Measurements from ENCODE around the gene JPH3. TPM values are rescaled to one million over a fixed set of nuclear protein-coding genes. Genes with fewer than 3 reads are reported as not detected.

Gene JPH3
- total and polyA plus RNA-seq, 2 donors, result 0.53 to 0.95 TPM

DNA sequence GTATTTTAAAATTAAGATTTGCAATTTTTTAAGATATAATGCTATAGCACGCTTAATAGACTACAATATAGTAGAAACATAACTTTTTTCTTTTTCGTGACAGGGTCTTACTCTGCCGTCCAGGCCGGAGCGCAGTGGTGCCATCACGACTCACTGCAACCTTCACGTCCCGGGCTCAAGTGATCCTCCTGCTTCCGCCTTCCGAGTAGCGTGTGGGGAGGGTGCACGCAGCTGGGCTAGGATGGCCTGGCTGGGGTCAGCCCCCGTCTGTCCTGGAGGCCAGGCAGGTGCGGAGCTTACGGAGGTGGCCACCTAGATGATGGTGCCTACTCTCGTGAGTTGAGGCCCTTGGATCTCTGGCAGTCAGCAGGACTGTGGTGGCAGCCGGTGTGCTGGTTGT is 50.1 kb downstream of the JPH3 start:
- DNase-seq (ENCODE audit: extremely low spot score), result no peak
- Histone ChIP-seq H3K4me3 (ENCODE audit: low read depth, low read length) (no peak overlapping the region), H3K27ac (ENCODE audit: low read depth) (no peak overlapping the region), H3K36me3 (ENCODE audit: insufficient read depth) (no peaks in the 10 kb centered on the region), H3K4me1 (ENCODE audit: insufficient read depth) (no peaks in the 10 kb centered on the region)
- WGBS, result 92% methylated on average over 17 of the region's 17 CpGs

DNA sequence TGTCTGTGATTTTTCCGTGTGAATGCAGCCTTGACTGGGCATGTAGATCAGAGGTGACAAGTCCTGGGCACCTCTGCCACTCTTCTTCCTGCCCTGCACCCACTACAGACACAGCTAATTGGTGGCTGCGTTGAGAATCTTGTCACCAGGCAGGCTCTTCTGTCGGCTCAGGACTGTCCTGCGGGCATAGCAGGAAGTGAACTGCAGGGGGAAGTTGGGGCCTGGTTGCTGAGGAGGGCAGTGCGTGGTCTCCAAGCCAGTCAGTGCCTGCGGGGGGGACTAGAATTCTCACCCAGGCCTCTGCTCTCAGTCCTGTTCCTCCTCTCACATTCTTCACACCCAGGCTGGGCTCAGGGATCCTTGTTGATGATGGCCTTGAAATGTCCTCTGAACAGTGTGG is 50.5 kb downstream of the JPH3 start:
- Histone ChIP-seq H3K4me1 (ENCODE audit: insufficient read depth) (no peaks in the 10 kb centered on the region), H3K27ac (ENCODE audit: low read depth) (no peak overlapping the region), H3K4me3 (ENCODE audit: low read depth, low read length) (no peak overlapping the region), H3K36me3 (ENCODE audit: insufficient read depth) (no peaks in the 10 kb centered on the region)
- 46% methylated on average over 6 of the region's 6 CpGs for WGBS
- DNase-seq (ENCODE audit: extremely low spot score), result no peak

- Histone ChIP-seq H3K4me1 (ENCODE audit: insufficient read depth) (no peaks in the 10 kb centered on the region), H3K4me3 (ENCODE audit: low read depth, low read length) (no peak overlapping the region), H3K27ac (ENCODE audit: low read depth) (no peak overlapping the region), H3K36me3 (ENCODE audit: insufficient read depth) (no peaks in the 10 kb centered on the region)
- 57% methylated on average over 5 of the region's 5 CpGs for WGBS
- DNase-seq (ENCODE audit: extremely low spot score), result no peak
These were observed 50.9 kb downstream of the JPH3 start for GRCh38 chr16:87653234-87653633.

- no peaks in the 10 kb centered on the region for H3K36me3 ChIP-seq (ENCODE audit: insufficient read depth)
- no peak overlapping the region for H3K4me3 ChIP-seq (ENCODE audit: low read depth, low read length)
- WGBS, result 84% methylated on average over 25 of the region's 25 CpGs
- DNase-seq (ENCODE audit: extremely low spot score), result no peak
- H3K4me1 ChIP-seq (ENCODE audit: insufficient read depth), result no peaks in the 10 kb centered on the region
- no peak overlapping the region for H3K27ac ChIP-seq (ENCODE audit: low read depth)
These were observed 52.5 kb downstream of the JPH3 start for GRCh38 chr16:87654826-87655225.

- WGBS, result 39% methylated on average over 14 of the region's 14 CpGs
- no peak overlapping the region for H3K27ac ChIP-seq (ENCODE audit: low read depth)
- no peaks in the 10 kb centered on the region for H3K4me1 ChIP-seq (ENCODE audit: insufficient read depth)
- H3K4me3 ChIP-seq (ENCODE audit: low read depth, low read length), result no peak overlapping the region
- DNase-seq (ENCODE audit: extremely low spot score), result no peak
- H3K36me3 ChIP-seq (ENCODE audit: insufficient read depth), result no peaks in the 10 kb centered on the region
These were observed 54.0 kb downstream of the JPH3 start for GRCh38 chr16:87656328-87656727.

- no peak for DNase-seq (ENCODE audit: extremely low spot score)
- Histone ChIP-seq H3K4me3 (ENCODE audit: low read depth, low read length) (no peak overlapping the region), H3K4me1 (ENCODE audit: insufficient read depth) (no peaks in the 10 kb centered on the region), H3K36me3 (ENCODE audit: insufficient read depth) (no peaks in the 10 kb centered on the region), H3K27ac (ENCODE audit: low read depth) (no peak overlapping the region)
- 74% methylated on average over 7 of the region's 7 CpGs for WGBS
These were observed 55.4 kb downstream of the JPH3 start for GRCh38 chr16:87657621-87658192.

DNA sequence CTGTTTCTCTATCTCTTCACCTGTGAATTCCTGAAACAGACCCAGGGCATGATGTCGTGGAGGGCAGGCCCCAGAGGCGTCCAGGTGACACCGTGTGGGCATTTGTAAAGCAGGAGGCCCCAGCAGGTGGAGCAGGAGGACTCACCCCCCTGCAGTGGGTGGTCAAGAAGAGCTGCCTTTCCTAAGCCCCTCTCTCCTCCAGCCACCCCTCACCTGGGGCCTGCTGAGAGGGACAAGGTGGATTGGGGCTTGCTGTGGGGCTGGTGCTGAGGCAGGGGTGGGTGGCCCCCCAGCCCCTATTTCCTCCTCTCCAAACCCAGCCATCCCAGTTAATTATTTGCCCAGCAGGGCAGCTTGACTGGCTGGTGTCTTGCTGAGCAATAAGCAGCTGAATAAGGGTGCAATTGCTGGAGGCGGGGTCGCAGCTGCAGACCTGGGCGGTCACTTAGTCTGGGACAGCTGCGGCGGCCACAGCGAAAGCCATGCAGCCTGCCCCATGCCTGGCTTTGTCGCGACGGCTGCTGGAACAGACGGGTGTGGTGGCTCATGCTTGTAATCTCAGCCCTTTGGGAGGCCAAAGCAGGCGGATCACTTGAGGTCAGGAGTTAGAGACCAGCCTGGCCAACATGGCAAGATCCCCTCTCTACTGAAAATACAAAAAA is 56.4 kb downstream of the JPH3 start:
- 34% methylated on average over 14 of the region's 14 CpGs for WGBS
- Histone ChIP-seq H3K4me3 (ENCODE audit: low read depth, low read length) (no peak overlapping the region), H3K4me1 (ENCODE audit: insufficient read depth) (no peaks in the 10 kb centered on the region), H3K27ac (ENCODE audit: low read depth) (no peak overlapping the region), H3K36me3 (ENCODE audit: insufficient read depth) (no peaks in the 10 kb centered on the region)
- DNase-seq (ENCODE audit: extremely low spot score), result no peak

- Histone ChIP-seq H3K4me3 (ENCODE audit: low read depth, low read length) (no peak overlapping the region), H3K36me3 (ENCODE audit: insufficient read depth) (no peaks in the 10 kb centered on the region), H3K27ac (ENCODE audit: low read depth) (no peak overlapping the region), H3K4me1 (ENCODE audit: insufficient read depth) (no peaks in the 10 kb centered on the region)
- WGBS, result 9% methylated on average over 16 of the region's 16 CpGs
- DNase-seq (ENCODE audit: extremely low spot score), result no peak
These were observed 59.3 kb downstream of the JPH3 start for GRCh38 chr16:87661561-87661960.

DNA sequence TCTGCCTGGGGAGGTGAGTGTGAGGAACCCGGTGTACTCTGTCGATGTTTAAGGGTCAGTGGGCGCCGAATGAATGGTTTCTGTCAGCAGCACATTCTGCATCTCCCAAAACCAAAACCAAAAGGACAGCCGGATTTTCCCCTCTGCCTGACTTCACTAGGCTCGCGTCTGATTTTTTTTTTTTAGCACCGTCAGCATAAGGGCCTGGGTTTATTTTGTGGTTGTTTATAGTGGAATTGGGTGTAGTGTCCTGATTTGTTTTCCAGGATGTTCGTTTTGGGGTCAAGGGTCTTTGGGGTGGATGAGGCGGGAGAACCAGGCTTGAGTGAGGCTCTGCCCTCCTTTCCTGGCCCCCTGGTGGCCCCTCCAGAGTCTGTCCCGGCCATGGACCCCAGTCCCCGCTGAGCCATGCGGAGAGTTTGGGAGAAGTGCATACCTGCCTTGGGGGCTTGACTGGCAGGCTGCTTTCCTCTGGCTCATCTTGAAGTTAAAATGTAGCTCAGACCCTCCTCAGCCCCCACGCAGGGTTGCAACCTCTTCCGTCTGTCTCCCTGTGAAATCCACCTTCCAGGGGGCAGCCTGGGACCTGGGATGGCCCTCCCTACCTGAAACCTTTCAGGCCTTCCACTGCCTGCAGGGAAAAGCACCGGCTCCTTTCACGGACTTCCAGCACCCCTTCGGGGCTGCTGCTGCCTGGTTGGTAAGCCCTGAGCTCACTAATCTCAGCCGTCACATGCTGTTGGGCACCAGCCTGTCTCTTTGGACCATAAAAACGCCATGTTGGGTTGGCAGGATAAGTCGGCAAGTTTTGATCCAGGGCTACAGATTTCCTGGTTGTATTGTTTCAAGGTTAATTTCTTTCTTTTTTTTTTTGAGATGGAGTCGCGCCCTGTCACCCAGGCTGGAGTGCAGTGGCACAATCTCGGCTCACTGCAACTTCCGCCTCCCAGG is 60.2 kb downstream of the JPH3 start:
- H3K4me1 ChIP-seq (ENCODE audit: insufficient read depth), result no peaks in the 10 kb centered on the region
- no peak for DNase-seq (ENCODE audit: extremely low spot score)
- 75% methylated on average over 25 of the region's 25 CpGs for WGBS
- H3K36me3 ChIP-seq (ENCODE audit: insufficient read depth), result no peaks in the 10 kb centered on the region
- no peak overlapping the region for H3K27ac ChIP-seq (ENCODE audit: low read depth)
- no peak overlapping the region for H3K4me3 ChIP-seq (ENCODE audit: low read depth, low read length)

GRCh38 chr16:87664792-87665191 is 62.5 kb downstream of the JPH3 start:
- no peak overlapping the region for H3K27ac ChIP-seq (ENCODE audit: low read depth)
- 71% methylated on average over 11 of the region's 11 CpGs for WGBS
- DNase-seq (ENCODE audit: extremely low spot score), result no peak
- H3K4me1 ChIP-seq (ENCODE audit: insufficient read depth), result no peaks in the 10 kb centered on the region
- no peak overlapping the region for H3K4me3 ChIP-seq (ENCODE audit: low read depth, low read length)
- no peaks in the 10 kb centered on the region for H3K36me3 ChIP-seq (ENCODE audit: insufficient read depth)

- no peak overlapping the region for H3K27ac ChIP-seq (ENCODE audit: low read depth)
- no peak for DNase-seq (ENCODE audit: extremely low spot score)
- no peaks in the 10 kb centered on the region for H3K4me1 ChIP-seq (ENCODE audit: insufficient read depth)
- no peaks in the 10 kb centered on the region for H3K36me3 ChIP-seq (ENCODE audit: insufficient read depth)
- no peak overlapping the region for H3K4me3 ChIP-seq (ENCODE audit: low read depth, low read length)
- WGBS, result 88% methylated on average over 15 of the region's 15 CpGs
These were observed 62.9 kb downstream of the JPH3 start for GRCh38 chr16:87665193-87665592.

DNA sequence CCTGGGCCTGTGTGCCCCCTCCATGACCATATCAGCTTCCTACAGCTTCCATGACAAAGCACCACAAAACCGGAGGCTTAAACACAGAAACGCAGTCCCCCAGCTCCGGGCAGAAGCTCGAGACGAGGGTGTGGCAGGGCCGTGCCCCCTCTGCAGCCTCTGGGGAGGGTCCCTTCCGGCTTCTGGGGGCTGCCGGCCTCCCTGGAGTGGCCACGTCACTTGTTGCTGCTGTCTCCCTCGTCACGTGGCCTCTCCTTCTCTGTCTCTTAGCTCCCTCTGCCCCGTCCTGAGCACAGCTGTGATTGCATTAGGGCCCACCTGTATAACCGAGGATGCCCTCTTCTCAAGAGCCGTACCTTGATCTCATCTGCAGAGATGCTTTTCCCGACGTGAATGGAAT is 64.6 kb downstream of the JPH3 start:
- DNase-seq (ENCODE audit: extremely low spot score), result no peak
- 70% methylated on average over 16 of the region's 16 CpGs for WGBS
- no peak overlapping the region for H3K4me3 ChIP-seq (ENCODE audit: low read depth, low read length)
- no peaks in the 10 kb centered on the region for H3K36me3 ChIP-seq (ENCODE audit: insufficient read depth)
- no peaks in the 10 kb centered on the region for H3K4me1 ChIP-seq (ENCODE audit: insufficient read depth)
- no peak overlapping the region for H3K27ac ChIP-seq (ENCODE audit: low read depth)

DNA sequence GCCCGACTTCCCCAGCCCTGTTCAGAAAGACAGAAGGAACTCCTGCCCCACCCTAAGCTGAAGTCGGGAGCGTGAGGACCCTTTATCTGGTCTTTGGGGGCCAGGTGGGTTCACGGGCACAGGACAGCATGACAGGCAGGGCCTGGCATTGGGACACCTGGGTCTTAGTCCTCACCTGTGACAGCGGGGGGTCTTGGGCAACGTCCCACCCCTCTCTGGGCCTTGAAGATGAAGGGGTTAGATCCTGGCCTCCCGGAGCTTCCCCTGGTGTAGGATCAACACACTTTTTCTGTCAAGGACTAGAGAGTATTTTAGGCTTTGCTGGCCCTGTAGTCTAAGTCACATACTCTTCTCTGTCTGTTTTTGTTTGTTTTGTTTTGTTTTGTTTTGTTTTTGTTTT is 65.1 kb downstream of the JPH3 start:
- DNase-seq (ENCODE audit: extremely low spot score), result no peak
- H3K4me3 ChIP-seq (ENCODE audit: low read depth, low read length), result no peak overlapping the region
- WGBS, result 78% methylated on average over 7 of the region's 7 CpGs
- H3K36me3 ChIP-seq (ENCODE audit: insufficient read depth), result no peaks in the 10 kb centered on the region
- no peaks in the 10 kb centered on the region for H3K4me1 ChIP-seq (ENCODE audit: insufficient read depth)
- no peak overlapping the region for H3K27ac ChIP-seq (ENCODE audit: low read depth)

DNA sequence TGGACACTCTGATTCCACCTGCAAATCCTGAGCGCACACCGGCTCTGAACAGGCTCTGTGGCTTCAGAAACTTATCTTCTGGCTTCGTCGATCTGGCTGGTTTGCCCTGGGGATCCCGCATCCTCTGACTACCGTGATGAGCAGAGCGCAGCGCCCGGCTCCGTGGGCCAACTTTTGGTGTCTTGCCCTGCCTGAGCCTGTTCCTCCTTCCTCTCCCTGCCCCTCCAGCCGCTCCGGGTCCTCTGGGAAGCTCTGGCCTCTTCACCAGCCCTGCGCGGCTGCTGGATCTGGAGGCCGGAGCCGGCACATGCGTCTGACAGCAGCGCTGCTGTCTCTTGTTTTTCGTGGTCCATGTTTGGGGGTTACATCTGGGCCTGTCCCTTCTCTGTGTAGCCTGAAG is 65.6 kb downstream of the JPH3 start:
- Histone ChIP-seq H3K36me3 (ENCODE audit: insufficient read depth) (no peaks in the 10 kb centered on the region), H3K4me1 (ENCODE audit: insufficient read depth) (no peaks in the 10 kb centered on the region), H3K27ac (ENCODE audit: low read depth) (no peak overlapping the region), H3K4me3 (ENCODE audit: low read depth, low read length) (no peak overlapping the region)
- no peak for DNase-seq (ENCODE audit: extremely low spot score)
- 87% methylated on average over 19 of the region's 19 CpGs for WGBS
